GM21737 (cell line): Measurements from ENCODE around the gene TSR3.
A peak's percentile ranks its signal among the peaks of the same experiment; 100 is the strongest.

ENCODE experiments used
- ATAC-seq: cut with Tn5 transposase; IDR thresholded peaks from one replicate; pipeline ENCODE4 v1.9.1; 2021; ENCODE audit warnings: mild to moderate bottlenecking, moderate library complexity; ENCODE audit not compliant: unreplicated experiment

Gene TSR3

DNA sequence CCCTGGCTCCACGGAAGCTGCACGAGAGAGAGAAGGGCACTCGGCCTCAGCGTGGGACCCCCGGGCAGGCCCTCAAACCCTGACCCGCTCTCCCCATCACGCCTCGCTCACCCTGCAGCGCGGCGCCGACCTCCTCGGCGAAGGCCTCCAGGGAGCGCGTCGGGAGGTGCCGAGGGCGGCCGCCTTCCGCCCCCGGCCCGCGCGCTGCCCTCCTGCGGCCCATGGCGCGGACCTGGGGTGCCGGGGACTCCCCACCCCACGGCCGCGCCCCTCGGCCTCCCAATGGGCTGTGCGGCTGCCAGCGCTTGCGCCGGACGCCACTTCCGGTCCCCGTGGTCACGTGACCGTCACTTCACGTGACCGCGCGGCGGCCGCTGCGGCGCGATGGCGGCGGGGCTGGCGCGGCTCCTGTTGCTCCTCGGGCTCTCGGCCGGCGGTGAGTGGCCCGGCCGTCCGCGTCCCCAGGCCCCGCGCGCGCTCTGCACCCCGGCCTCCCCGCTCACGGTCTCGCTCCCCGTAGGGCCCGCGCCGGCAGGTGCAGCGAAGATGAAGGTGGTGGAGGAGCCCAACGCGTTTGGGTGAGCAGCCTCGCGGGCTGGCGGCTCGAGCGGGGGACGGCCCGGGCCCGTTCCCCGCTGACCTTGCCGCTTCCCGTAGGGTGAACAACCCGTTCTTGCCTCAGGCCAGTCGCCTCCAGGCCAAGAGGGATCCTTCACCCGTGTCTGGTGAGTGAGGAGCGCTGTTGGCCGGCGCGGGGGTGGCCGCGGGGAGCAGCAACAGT is at the start of gene TSR3, which contains the start of gene GNPTG:
Gene TSR3, minus strand, starts transcription at position 297 of the 781 bp plus-strand sequence. Its CDS starts 74 bp downstream, at position 223.
Gene GNPTG, plus strand, starts transcription at position 350 of the 781 bp plus-strand sequence. Its CDS starts 35 bp downstream, at position 385.
- peak; percentile 70 for ATAC-seq

- ATAC-seq: no peak
Observed at GRCh38 chr16:1401061-1401757, 49.5 kb upstream of the TSR3 start.

- no peak for ATAC-seq
Observed at GRCh38 chr16:1398826-1399581, 47.3 kb upstream of the TSR3 start.

DNA sequence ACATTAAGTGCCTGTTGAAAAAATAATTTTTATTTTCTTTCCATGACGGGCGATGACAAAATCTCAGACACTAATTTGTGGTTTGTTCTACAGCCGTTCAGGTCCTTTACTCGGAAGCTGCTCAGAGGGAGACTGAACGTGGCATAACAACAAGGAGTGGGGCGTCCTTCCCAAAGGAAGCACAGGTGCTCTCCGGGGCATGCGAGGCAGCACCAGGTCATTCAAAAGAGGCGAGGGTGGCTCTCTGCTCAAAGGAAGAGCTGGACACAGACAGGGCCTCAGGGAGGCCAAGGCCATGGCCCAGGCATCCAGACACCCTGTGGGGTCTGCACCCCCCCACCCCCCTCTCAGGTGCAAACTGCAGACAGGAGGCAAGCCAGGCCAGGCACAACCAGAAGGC is 46.7 kb upstream of the TSR3 start:
- ATAC-seq: no peak

DNA sequence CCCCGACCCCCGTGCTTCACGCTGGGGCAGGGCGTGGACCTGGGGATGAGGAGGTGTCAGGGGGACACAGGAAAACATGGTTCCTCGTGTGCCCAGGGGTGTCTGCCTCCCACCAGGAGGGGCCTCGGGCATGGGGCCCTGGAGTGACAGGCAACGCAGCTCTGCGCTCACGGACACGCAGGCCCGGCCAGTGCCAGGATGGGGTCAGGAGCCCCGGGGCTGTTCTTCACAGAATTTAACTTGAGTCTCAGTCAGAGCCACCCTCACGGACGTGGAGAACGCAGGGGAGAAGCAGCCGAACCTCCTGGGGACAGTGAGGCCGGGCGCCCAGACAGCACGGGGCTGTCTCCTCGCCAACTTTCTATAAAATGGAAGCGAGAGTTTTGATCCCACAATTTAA is 46.1 kb upstream of the TSR3 start:
- ATAC-seq: no peak

DNA sequence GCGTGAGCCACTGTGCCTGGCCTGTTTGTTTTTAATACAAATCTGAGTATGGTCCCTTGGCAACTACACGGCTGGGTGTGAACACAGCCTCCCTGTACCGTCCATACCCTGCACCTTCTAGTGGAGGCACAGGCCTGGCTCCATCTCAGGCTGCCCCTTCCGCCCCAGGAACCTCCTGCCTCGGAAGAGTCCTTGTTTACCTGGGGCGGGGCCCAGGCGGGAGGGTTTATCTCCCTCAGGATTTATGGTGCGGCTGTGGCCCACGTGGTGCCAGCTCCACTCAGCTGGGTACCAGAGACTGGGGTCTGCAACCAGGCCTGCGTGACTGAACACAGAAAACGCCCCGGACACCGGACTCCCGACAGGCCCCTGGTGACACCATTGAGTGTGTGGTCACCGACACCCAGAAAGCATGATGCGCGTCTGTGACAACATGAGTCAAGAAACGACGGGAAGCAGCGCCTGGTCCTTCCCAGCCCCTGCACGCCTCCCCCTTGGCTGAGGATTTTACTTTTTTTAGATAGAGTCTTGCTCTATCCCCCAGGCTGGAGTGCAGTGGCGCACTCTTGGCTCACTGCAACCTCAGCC is 43.9 kb upstream of the TSR3 start:
- ATAC-seq: no peak

DNA sequence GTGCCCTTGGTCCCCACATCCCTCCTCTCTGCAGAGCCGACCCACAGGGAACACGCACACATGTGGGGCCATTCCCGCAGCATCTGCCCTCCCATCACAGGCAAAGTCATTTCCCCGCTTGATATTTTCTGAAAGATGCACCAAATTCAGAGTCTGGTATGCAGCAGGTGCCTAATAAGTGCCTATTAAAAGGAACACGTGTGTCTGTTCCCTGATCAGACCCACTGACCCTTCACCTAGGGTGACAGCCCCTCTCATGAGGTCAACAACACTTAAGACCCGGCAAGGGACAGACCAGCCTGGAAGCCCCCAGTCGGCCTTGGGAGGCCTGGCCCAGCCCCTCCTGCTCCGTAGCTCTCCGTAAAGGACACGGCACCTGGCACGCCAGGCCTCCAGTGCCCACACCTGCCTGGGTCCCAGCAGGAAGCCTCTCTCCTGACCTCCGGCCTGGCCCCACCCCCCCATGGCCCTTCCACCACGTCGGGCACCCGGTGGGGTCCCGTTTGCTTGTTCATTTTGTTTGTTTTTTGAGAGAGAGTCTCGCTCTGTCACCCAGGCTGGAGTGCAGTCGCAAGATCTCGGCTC is 42.8 kb upstream of the TSR3 start:
- ATAC-seq: no peak

DNA sequence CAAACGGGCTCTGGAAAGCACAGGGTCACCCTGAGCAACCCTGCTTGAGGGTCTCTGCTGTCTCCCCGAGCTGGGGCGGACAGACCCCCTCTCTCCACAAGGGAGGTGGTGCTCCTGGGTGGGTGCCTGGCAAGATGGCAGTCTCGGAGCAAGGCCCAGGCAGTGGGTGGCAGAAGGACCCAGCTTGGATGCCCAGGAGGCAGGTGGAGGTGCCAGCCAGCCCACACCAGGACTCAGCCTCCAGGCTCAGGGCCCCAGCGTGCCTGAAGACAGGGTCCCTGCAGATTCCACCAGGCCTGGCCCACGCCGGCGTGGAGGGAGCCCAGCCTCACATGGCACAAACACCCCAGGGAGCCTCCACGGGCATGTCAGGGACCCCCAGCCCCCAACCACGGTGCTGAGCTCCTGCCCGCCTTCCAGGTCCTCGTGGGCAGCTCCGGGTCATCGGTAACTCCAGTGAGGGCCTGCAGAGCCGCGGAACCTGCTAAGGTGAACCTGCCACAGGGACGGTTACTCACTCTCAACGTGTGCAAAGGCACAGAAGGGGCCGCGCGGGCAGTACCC is 42.0 kb upstream of the TSR3 start:
- ATAC-seq: no peak

DNA sequence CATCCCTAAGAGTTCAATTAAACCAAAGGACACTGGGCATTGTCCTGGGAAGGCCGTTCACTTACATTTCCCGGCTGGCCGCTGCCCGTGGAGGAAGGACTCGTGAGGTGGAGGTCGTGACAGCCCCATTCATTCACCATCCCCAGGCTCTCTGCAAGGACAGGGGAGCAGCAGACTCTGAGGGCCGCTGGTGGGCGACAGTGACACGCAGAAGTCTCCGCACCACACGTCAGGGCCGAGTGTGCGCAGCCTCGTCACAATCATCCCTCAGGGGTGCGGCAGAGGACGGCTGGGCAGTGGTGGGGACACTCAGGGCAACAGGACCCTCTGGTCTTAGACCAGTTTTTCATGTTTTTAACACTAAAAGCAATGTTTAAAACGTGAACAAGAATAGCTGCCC is 41.1 kb upstream of the TSR3 start:
- ATAC-seq: no peak

DNA sequence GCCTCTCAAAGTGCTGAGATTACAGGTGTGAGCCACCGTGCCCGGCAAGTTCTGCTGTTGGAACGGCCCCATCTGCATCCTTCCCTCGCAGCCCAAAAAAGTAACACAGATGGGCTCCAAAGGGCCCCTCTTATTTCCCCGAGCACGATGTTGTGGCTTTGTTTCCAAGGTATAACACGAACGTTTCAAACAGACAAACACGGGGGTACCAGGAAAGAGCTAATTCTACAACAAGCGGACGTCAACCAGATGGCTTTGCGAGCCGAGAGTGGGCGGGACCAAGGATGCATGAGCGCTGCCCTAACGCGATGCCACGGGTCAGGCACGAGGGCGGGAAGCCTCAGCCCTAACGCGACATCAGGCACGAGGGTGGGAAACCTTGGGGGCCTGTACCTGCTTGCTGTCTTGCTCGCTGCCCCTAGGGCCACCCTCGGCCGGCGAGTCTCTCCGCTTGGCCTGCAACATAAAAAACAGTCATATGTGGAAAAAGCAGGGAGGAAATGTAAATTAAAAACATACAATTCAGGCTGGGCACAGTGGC is 38.6 kb upstream of the TSR3 start:
- no peak for ATAC-seq

DNA sequence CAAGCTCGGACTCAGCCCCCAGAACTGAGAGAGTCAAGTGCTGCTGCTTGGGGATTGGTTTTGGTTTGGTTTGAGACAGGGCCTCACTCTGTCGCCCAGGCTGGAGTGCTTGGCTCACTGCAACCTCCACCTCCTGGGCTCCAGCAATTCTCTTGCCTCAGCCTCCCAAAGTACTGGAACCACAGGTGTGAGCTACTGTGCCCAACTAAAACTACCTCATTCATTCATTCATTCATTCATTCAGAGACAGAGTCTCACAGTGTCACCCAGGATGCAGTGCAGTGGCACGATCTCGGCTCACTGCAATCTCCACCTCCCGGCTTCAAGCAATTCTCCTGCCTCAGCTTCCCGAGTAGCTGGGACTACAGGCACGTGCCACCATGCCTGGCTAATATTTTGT is 38.1 kb upstream of the TSR3 start:
- ATAC-seq: no peak

- no peak for ATAC-seq
Observed at GRCh38 chr16:1387331-1387730, 35.7 kb upstream of the TSR3 start.

GRCh38 chr16:1385232-1385631 is 33.6 kb upstream of the TSR3 start:
- ATAC-seq: no peak

DNA sequence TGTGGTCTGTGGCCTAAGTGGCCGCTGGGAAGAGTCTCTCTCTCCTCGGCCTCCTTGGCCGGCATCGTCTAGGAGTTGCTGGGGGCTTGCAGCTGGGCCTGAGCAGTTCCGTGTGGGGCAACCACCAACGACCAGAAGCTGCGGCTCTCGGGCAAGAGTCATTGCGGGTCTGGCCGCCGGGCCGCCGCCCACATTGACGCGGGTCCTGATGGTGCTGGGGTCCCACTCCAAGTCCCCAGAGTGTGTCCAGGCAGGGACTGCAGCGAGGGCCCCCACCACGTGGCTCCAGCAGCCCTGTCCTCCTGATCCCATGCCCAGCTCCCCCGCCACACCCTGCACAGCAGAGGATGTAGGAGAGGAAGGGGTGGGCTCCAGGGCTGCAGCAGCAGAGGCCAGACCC is 31.9 kb upstream of the TSR3 start:
- no peak for ATAC-seq

DNA sequence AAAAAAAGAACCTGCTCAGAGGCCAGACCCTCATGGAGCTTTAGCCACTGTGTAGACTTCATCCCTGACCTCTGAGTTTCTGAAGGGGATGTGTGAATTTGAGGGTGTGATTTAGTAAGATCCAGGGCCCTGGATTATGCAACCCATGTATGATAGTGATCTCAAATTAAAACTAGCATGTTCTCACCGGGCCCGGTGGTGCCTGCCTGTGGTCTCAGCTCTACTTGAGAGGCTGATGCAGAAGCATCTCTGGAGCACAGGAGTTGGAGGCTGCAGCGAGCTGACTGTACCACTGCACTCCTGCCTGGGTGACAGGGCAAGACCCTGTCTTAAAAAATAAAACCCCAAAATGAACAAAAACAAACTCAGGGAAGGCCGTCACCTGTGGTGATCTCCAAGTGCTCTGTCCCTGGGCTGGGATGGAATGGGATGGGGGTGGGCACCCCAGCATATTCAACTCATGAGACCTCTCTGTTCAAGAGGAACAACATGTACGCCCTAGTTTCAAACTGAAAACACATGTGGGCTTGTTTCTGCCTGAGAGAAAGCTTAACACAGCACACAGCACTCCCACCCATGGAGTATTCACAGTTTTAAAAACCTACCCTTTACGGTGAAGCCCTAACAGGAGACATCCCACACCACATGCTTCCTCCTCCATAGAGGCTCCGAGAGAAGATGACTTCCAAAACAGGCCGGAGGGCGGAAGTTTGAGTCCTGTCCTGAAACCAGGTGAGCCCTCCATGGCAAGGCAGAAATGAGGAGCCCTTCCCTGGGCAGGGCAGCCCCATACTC is 30.1 kb upstream of the TSR3 start:
- ATAC-seq: no peak

- ATAC-seq: no peak
Observed at GRCh38 chr16:1380195-1380594, 28.5 kb upstream of the TSR3 start.

- peak; percentile 49 for ATAC-seq
Observed at GRCh38 chr16:1379304-1380076, 27.8 kb upstream of the TSR3 start.

DNA sequence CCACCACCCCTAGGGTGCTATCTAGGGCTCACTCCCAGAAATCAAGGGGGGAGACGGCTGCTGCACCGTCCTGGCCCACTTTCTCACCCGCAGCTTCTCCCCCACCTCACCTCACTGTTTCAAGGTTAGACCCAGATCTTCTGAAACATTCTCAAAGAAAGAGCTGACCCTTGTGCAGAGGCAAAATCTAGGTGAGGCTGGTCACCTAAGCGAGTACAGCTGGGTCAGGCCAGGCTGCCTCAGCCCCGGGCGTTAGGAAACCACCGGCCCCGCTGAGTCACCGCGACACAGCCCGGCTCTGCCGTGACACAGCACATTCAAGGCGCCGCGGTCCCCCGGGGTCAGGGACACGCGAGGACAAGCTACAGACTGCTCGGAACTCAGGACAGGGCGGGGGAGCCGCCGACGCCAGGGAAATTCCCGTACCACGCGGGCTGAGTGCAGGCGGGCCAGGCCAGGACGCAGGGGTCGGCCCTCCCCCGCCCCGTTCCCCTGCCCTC is 27.2 kb upstream of the TSR3 start:
- peak; percentile 36 for ATAC-seq
